GM18517 (cell line): ENCODE measurements around the gene LANCL1.
"Not testable (repeated sequence)": the region's sequence is repeated elsewhere in the genome, so short reads cannot be mapped to it uniquely, and the experiment has no call there.

Source experiments
- ATAC-seq: cut with Tn5 transposase; IDR thresholded peaks from one replicate; pipeline ENCODE4 v1.9.1; 2021; ENCODE audit warnings: mild to moderate bottlenecking, moderate library complexity; ENCODE audit not compliant: unreplicated experiment

Gene LANCL1

DNA sequence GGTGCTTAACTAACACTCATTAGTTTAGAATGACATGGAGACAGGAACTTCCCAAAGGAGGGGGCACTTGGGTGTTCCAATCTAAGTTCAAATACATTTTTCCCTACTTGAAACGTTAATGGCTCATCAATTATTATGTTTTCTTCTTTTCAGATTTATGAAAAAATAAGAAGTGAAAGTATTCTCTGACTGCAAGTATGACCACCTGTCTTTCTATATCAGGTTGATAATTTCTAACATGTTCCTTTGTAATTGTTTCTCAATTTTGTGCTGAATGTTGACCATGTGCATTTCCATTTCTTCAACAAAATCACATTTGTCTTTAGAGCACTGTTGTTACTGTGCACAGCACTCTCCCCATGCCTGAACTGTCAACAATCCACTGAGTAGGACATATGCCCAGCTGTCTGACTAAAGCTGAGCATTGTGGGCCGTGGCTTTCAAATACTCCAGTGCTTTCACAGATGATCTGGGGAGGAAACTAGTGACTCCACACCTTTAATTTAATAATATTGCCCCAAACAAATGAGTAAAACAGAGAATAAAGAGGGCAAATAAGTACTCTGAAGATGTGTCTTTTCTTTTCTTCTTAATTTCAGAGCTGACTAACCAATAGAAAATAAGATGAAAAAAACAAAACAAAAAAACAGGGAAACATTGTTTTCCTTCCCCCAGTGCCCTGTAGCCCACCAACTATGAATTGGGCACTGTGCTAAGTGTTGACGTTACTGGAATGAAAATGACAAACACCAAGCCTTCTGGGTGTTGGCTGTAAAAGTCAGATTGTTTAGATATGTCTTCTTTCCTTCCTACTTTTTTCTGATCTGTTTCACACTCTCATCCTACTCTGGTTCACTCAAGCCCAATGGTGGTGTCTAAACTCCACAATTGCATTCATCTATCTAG is 16.0 kb downstream of the LANCL1 start:
- peak; percentile 52 for ATAC-seq

GRCh38 chr2:210459880-210460279 is 16.7 kb downstream of the LANCL1 start:
- no peak for ATAC-seq

- no peak for ATAC-seq
These were observed 17.2 kb downstream of the LANCL1 start for GRCh38 chr2:210459407-210459806.

DNA sequence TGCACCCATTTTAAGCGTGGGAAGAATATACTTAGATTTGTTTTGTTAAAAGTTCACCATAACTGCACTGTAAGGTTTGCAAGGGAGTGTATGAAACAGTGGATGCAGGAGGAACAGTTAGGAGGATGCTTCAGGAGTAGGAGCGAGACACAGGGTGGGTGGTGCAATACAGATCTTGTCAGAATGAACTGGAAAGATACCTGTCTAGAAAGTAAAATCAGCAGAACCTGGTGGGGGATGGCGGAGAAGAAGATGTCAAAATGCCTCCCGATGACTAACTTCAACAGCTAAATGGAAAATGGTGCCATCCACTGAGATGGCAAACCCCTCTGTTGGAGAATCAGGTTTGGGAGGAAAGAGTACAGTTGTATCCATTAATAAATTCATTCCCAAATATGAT is 18.2 kb downstream of the LANCL1 start:
- ATAC-seq, result no peak

GRCh38 chr2:210456571-210456970 is 20.0 kb downstream of the LANCL1 start:
- ATAC-seq, result no peak

DNA sequence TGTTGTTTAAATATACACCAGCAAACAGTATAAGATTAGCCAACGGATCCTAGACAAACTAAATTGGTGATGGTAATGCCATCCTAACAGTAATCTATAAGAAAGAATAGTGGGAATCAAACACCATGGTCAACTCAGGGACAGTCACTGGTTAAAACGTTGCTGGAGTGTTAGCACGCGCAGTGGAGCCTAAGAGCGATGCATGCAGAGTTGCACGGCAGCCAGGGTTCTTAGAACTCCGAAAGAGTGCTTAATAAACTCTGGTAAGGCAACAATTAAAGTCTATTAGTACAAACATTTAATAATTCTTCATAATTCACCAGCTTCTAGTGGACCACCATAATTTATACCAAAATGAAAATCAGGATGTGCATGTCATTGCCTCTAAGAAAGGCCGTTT is 22.2 kb downstream of the LANCL1 start:
- no peak for ATAC-seq

DNA sequence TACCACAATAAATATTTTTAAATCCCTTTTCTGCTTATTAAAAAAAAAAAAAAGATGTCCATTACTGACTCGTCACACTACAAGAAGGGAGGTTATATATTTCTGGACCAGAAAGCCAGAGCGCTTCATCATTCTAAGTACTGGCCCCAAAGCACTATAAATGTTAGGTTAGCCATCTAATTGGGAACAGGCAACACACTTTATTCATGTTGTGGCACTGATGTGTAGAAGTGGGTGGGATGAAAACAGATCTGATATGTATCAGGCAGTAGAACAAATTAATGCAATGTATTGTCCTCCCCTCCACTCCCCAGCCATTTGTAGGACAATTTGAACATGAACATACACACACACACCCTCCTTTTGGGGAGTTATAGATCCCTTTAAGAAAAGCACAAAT is 24.4 kb downstream of the LANCL1 start:
- ATAC-seq, result no peak

GRCh38 chr2:210450942-210451341 is 25.6 kb downstream of the LANCL1 start:
- ATAC-seq, result not testable (repeated sequence)

- ATAC-seq, result no peak
These were observed 30.8 kb downstream of the LANCL1 start for GRCh38 chr2:210445732-210446131.

- peak; percentile 70 for ATAC-seq
These were observed 31.3 kb downstream of the LANCL1 start for GRCh38 chr2:210445116-210445707.

DNA sequence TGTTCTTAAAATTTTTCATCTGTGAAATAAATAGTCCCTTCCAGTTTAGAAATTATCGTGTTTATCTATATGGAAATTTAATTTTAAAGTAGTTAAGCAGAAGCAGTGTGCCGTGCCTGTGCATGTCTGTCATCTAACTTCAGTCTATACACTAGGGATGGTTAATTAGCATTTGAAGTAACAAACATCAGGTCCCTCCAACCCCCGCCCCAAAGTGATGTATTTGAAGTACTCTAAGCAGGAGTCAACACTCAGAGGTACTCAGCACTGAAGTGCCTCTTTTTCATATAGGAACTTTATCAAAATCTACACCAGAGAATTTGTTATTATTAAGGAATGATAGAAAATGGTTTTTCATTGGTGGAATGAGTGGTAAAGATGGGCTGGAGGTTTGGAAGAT is 33.0 kb downstream of the LANCL1 start:
- no peak for ATAC-seq

DNA sequence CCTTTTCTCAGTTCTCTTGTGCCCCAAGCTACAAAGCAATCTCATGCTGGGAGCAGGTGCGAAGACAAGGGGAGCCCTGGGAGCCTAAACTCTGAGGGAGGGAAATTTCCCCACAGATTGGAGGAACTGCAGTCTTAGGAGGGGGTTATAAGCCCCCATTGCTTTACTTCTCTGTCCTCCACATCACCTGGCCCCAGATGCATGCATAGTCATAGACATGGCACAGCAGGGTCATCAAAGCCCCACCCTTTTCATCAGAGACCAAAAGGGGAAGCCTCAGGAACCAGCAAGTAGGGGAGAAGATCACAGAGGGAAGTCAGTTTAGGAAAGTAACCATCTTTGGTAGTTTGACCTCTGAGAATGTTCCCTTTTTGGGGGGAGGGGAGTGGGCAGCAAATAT is 33.7 kb downstream of the LANCL1 start:
- ATAC-seq, result no peak

DNA sequence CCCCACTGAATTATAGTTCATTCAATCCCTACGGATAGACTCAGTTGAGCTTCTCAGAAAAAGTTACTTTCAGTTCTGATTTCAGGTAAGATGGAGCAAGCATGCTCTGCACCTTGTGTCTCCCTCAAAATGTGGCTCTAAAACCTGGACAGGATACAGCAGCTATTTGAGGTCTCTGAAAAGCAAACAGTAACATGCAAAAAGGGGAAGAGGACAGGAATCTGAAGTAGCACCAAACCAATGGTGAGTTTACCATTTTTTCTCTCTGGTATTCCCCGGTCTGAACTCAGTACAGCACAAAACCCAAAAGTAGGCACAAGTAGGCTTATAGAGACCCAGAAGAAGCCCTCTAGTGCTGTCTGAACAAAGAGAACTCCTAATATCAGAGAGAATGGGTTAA is 34.1 kb downstream of the LANCL1 start:
- no peak for ATAC-seq

DNA sequence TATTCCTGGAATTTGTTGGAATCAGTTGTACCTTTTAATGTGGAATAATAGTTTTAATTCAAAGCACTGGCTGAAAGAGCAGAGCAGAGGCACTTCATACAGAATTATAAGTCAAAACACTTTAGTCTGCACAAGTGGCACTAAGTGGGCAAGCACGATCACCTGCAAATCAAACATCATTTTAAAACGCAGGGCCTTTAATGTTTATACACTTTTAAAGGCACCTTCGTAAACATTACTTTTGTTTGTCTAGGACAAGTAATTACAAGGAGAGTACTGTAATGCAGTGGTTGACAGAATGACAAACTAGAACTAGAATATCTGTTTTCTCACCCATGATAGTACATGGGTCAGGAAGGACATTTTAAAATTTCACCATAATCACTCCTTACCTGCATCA is 36.4 kb downstream of the LANCL1 start:
- no peak for ATAC-seq

DNA sequence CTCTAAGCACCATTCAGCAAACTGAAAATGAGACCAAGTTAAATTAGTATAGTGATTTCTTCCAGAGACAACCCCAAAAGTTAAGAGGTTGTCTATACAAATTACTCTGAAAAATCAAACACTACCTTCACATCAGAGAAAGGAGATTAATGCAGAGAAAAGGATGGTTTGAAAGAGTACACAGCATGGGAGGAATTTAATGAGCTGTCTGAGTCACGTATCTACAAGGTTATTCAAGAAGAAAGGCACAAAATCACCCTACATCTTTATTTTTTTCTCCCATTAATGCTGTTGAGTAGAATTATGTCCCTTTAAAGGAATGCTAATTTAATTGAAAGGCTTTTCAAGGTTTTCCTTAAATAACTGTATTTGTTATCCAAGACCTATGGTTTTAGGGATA is 41.1 kb downstream of the LANCL1 start:
- ATAC-seq, result no peak

GRCh38 chr2:210432633-210433032 is 43.9 kb downstream of the LANCL1 start:
- ATAC-seq, result no peak

DNA sequence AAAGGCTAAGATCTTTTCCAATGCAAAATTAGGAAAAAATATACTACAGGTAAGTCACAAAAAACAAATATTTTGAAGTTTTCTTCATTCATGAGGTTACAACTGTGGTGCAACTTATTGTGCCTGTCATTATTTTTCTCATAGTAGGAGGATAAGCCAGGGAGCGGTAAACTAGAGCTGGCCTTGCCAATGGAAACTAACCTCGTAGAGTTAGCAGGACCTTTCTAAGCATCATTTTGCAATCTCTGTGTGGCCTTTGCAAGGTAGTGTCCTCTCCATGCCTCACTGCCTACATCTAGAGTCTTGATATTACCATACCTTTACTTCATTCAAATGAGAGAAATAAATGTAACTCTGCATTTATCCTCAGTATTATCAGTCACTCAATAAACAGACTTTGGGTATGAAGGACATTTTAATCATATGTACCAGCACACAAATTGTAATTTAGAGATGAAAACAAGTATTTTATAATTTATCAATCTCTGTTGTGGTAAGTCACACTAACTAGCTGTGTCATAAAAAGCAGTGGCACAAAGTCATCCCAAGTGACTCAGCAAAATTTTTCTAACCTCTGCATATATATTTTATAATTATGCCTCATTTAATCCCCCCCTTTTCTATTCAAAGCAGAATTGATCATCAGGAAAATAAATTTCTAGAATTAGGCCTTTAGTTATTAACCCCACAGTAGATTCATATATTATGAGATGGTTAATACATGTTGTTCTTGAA is 47.0 kb downstream of the LANCL1 start:
- ATAC-seq, result no peak

GRCh38 chr2:210428393-210429179 is 48.0 kb downstream of the LANCL1 start:
- no peak for ATAC-seq

- ATAC-seq, result not testable (repeated sequence)
These were observed 49.2 kb downstream of the LANCL1 start for GRCh38 chr2:210427309-210427708.

DNA sequence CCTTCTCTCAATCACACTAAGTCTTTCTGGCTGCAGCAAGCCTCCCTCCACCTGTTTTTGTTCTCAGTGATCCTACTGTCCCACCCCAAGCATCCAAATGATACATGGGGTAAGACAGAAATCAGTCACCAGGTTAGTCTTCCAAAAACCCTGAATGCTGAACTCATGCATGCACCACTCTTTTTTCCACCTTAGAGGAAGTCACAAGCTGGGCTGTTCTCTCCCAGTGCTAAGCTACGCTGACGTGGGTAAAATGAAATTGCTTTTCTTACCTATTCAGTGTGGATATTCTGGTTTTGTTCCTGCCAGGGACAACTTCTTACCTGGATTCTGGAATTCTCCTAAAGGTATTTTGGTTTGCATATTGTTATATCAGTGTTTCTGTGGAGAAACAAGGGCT is 54.2 kb downstream of the LANCL1 start:
- no peak for ATAC-seq

GRCh38 chr2:210421916-210422315 is 54.6 kb downstream of the LANCL1 start:
- no peak for ATAC-seq
